AG10803 (cell line): ENCODE measurements around the gene GNAZ.
"Not testable (repeated sequence)": the region's sequence is repeated elsewhere in the genome, so short reads cannot be mapped to it uniquely, and the experiment has no call there.

ENCODE experiments used
- DNase-seq: peaks from one replicate; pipeline ENCODE4 v3.0.0; 2010; ENCODE audit warnings: low read depth
- H3K4me3 ChIP-seq: 2 replicates; pipeline ENCODE4 v1.5.1; 2011; ENCODE audit warnings: mild to moderate bottlenecking, low read length, control low read depth
- CTCF ChIP-seq: conservative IDR thresholded peaks from 2 replicates; pipeline ENCODE4 v1.5.1; 2011; ENCODE audit warnings: mild to moderate bottlenecking, low read length, control low read depth, inconsistent platforms

Gene GNAZ

GRCh38 chr22:23130697-23131096, 60.4 kb downstream of the GNAZ start:
- H3K4me3 ChIP-seq, result no peak overlapping the region
- no peak for TF ChIP-seq CTCF
- DNase-seq, result no peak

- no peak for DNase-seq
- TF ChIP-seq CTCF, result no peak
- no peak overlapping the region for H3K4me3 ChIP-seq
Measured at GRCh38 chr22:23131931-23132330, 61.6 kb downstream of the GNAZ start.

- TF ChIP-seq CTCF, result no peak
- no peak overlapping the region for H3K4me3 ChIP-seq
- DNase-seq, result no peak
Measured at GRCh38 chr22:23132376-23133091, 62.2 kb downstream of the GNAZ start.

DNA sequence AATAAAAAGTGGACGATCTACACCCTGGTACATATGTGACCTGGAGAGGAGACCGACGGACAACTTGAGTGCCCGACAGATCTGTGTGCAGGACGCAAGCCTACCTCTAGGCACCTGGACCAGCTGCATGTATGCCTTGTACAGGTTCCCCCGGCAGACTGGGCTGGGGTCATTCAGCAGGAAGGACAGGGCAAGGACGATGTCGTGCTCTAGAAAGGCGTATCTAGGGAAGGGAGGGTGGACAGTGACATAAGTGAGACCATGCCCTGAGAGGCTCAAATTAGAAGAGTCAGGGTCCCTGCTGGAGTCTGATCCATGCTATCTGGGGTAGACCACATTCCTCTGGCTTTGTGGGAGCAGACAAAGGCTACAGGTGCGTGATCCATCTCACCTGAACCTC, 63.6 kb downstream of the GNAZ start:
- H3K4me3 ChIP-seq, result no peak overlapping the region
- no peak for TF ChIP-seq CTCF
- DNase-seq, result no peak

DNA sequence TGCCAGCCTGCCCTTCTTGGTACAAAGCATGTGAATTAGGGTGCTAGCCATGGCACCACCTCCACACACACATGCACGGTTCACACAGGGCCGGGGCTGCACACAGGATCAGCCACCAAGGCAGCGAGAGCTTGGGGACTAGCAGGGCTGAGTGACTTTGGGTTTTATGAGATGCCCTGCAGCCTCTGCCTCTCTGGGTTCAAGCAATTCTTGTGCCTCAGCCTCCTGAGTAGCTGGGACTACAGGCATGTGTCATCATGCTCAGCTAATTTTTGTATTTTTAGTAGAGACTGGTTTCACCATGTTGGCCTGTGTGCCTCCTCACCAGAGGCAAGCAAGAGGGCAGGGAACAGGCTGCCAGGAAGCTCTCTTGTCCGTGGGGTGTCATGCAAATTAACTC, 66.7 kb downstream of the GNAZ start:
- not testable (repeated sequence) for DNase-seq, H3K4me3 ChIP-seq

DNA sequence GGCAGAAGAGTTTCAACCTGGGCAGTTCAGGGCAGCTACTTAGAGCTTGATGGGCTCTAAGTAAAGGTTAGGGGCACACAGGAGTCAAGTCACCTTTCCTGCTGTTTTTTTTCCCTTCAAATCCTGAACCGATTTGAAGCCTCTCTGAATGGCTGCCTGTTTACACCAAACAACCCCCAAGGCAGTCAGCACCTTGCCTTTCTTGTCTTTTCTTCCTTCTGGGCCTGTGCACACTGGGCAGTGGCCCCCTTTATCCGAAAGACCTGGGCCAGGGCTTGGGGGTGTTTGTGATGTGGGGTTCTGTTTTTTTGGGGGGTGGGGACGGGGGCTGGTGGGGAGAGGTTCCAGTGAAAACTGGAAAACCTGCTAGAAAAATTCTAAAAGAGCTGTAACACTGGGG, 67.1 kb downstream of the GNAZ start:
- DNase-seq, result no peak
- H3K4me3 ChIP-seq, result no peak overlapping the region
- TF ChIP-seq CTCF, result no peak

- no peak for TF ChIP-seq CTCF
- H3K4me3 ChIP-seq, result no peak overlapping the region
- no peak for DNase-seq
Measured at GRCh38 chr22:23137905-23138561, 67.7 kb downstream of the GNAZ start.
